Uterus (tissue), 4 donors: ENCODE data around the gene PRRC1. TPM values are rescaled to one million over a fixed set of nuclear protein-coding genes. Genes with fewer than 3 reads are reported as not detected.

Source experiments
- DNase-seq, 2 donors: peaks; one replicate each; pipeline ENCODE4 v3.0.0-alpha.2; 2019 to 2020
- H3K27ac ChIP-seq, 2 donors: fragments of 200-600 bp; sonication (generic); 1 replicate in 1 of 2; 2 replicates in 1 of 2; pipeline ENCODE4 v1.5.1; 2016 to 2018
- H3K27me3 ChIP-seq, 2 donors: fragments of 200-600 bp; sonication (generic); one replicate each; pipeline ENCODE4 v1.5.1; 2018 to 2019; ENCODE audit warnings: control low read depth in 1 of 2
- H3K36me3 ChIP-seq, 2 donors: fragments of 200-600 bp; sonication (generic); one replicate each; pipeline ENCODE4 v1.5.1; 2019; ENCODE audit warnings: control low read depth in 1 of 2
- H3K4me1 ChIP-seq, 2 donors: fragments of 200-600 bp; sonication (generic); one replicate each; pipeline ENCODE4 v1.5.1; 2018 to 2019; ENCODE audit warnings: control low read depth in 1 of 2
- H3K4me3 ChIP-seq, 2 donors: fragments of 200-600 bp; sonication (generic); 1 replicate in 1 of 2; 2 replicates in 1 of 2; pipeline ENCODE4 v1.5.1; 2018 to 2019; ENCODE audit warnings: mild to moderate bottlenecking in 1 of 2
- H3K9me3 ChIP-seq, 2 donors: fragments of 200-600 bp; sonication (generic); one replicate each; pipeline ENCODE4 v1.5.1; 2019; ENCODE audit warnings: control low read depth in 1 of 2
- CTCF ChIP-seq, 4 experiments: fragments of 200-600 bp in 2 of 4; fragments of 450-650 bp in 2 of 4; sonication (generic) in 2 of 4; IDR thresholded peaks; one replicate each; pipeline ENCODE4 v1.5.1; 2016 to 2019; ENCODE audit warnings: antibody characterized with exemption in 4 of 4, mild to moderate bottlenecking in 2 of 4, moderate library complexity in 1 of 4
- POLR2A ChIP-seq, 2 donors: fragments of 450-650 bp; IDR thresholded peaks; one replicate each; pipeline ENCODE4 v1.6.1; 2016; ENCODE audit warnings: antibody characterized with exemption in 2 of 2, mild to moderate bottlenecking in 1 of 2, moderate library complexity in 1 of 2
- intact Hi-C: fragments of 100-400 bp; cut with DNase I; formaldehyde crosslinking; loops from one replicate; pipeline ENCODE4 v1.15.1; 2023; ENCODE audit warnings: low total_unique reads
- total RNA-seq, 4 donors: library from RNA; depleted of rRNA in 3 of 4; stranded (reverse); fragments of >200 nt in 3 of 4; gene quantifications; one replicate each; pipeline versions ENCODE4 v1.1.0 to v1.2.4, GENCODE V29; 2014 to 2023
- donor health status: DM: yes; HTN: yes; CAD: no.

The PRRC1 gene
- total RNA-seq, 4 donors from 2014 or later: 32.9 to 109 (median 77.3) TPM

- intact Hi-C loops: no loop called here
- H3K4me1 ChIP-seq: no peaks in the 10 kb centered on the region
- H3K27me3 ChIP-seq: no peaks in the 10 kb centered on the region
- no peaks in the 10 kb centered on the region for H3K36me3 ChIP-seq
- DNase-seq: no peak
- TF ChIP-seq CTCF (IDR thresholded peaks at IDR 0.05): no peak
- no peak for TF ChIP-seq POLR2A (IDR thresholded peaks at IDR 0.05)
- H3K27ac ChIP-seq: no peak overlapping the region
- H3K4me3 ChIP-seq: no peak overlapping the region
- no peaks in the 10 kb centered on the region for H3K9me3 ChIP-seq
Observed at GRCh38 chr5:127549551-127549950, 32.1 kb downstream of the PRRC1 start.

GRCh38 chr5:127550652-127551409, 33.4 kb downstream of the PRRC1 start:
- intact Hi-C loops: no loop called here
- Histone ChIP-seq H3K4me1 (no peaks in the 10 kb centered on the region), H3K36me3 (no peaks in the 10 kb centered on the region), H3K4me3 (no peak overlapping the region), H3K27ac (no peak overlapping the region), H3K27me3 (no peaks in the 10 kb centered on the region), H3K9me3 (no peaks in the 10 kb centered on the region)
- DNase-seq: no peak
- TF ChIP-seq CTCF (IDR thresholded peaks at IDR 0.05) (no peak), POLR2A (IDR thresholded peaks at IDR 0.05) (no peak)

GRCh38 chr5:127551410-127552041, 34.1 kb downstream of the PRRC1 start:
- TF ChIP-seq CTCF (IDR thresholded peaks at IDR 0.05) (no peak), POLR2A (IDR thresholded peaks at IDR 0.05) (no peak)
- Histone ChIP-seq H3K36me3 (no peaks in the 10 kb centered on the region), H3K9me3 (no peaks in the 10 kb centered on the region), H3K4me3 (no peak overlapping the region), H3K4me1 (no peaks in the 10 kb centered on the region), H3K27ac (no peak overlapping the region), H3K27me3 (no peaks in the 10 kb centered on the region)
- intact Hi-C loops: no loop called here
- DNase-seq: no peak

GRCh38 chr5:127555826-127556225, 38.4 kb downstream of the PRRC1 start:
- no peak for DNase-seq
- intact Hi-C loops: no loop called here
- no peak for TF ChIP-seq POLR2A (IDR thresholded peaks at IDR 0.05)
- TF ChIP-seq CTCF (IDR thresholded peaks at IDR 0.05): no peak
- Histone ChIP-seq H3K4me1 (no peaks in the 10 kb centered on the region), H3K9me3 (no peaks in the 10 kb centered on the region), H3K27me3 (no peaks in the 10 kb centered on the region), H3K36me3 (no peaks in the 10 kb centered on the region), H3K4me3 (no peak overlapping the region), H3K27ac (no peak overlapping the region)

GRCh38 chr5:127556609-127557334, 39.3 kb downstream of the PRRC1 start:
- no peak overlapping the region for H3K4me3 ChIP-seq
- intact Hi-C loops: no loop called here

More at GRCh38 chr5:127556609-127557334, 39.3 kb downstream of the PRRC1 start:
- TF ChIP-seq CTCF (IDR thresholded peaks at IDR 0.05): no peak
- no peak for TF ChIP-seq POLR2A (IDR thresholded peaks at IDR 0.05)
- H3K9me3 ChIP-seq: no peaks in the 10 kb centered on the region
- DNase-seq: no peak
- no peaks in the 10 kb centered on the region for H3K36me3 ChIP-seq
- H3K27me3 ChIP-seq: no peaks in the 10 kb centered on the region
- H3K4me1 ChIP-seq: no peaks in the 10 kb centered on the region
- H3K27ac ChIP-seq: no peak overlapping the region
